ENCODE results near the gene FAM171A1.
A peak's percentile ranks its signal among the peaks of the same experiment; 100 is the strongest.
"Not testable (repeated sequence)": the region's sequence is repeated elsewhere in the genome, so short reads cannot be mapped to it uniquely, and the experiment has no call there.

The FAM171A1 gene

GRCh38 chr10:15237351-15237750 is 133.7 kb downstream of the FAM171A1 start:
- DNase-seq: no peak

GRCh38 chr10:15236340-15236739 is 134.7 kb downstream of the FAM171A1 start:
- DNase-seq: no peak

GRCh38 chr10:15232279-15232678 is 138.8 kb downstream of the FAM171A1 start:
- no peak for DNase-seq

DNA sequence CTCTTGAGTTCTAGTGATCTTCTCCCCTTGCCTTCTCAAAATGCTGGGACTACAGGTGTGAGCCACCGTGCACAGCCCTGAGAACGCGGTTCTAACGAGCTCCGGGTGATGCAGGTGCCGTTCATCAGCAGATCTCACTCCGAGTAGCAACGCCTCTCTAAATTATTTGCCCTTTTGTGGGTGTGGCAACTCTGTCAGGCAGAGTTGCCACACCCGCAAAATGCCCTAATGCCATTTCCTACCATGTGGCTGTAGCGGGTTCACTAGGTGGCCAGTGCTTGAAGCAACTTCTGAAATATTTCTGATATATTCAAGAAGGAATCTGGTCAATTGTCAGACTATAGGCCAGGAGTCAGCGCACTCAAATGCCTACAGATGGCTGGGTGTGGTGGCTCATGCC is 139.7 kb downstream of the FAM171A1 start:
- no peak for DNase-seq

- no peak for DNase-seq
Measured at GRCh38 chr10:15230257-15230656, 140.8 kb downstream of the FAM171A1 start.

GRCh38 chr10:15229268-15229667 is 141.8 kb downstream of the FAM171A1 start:
- DNase-seq: no peak

DNA sequence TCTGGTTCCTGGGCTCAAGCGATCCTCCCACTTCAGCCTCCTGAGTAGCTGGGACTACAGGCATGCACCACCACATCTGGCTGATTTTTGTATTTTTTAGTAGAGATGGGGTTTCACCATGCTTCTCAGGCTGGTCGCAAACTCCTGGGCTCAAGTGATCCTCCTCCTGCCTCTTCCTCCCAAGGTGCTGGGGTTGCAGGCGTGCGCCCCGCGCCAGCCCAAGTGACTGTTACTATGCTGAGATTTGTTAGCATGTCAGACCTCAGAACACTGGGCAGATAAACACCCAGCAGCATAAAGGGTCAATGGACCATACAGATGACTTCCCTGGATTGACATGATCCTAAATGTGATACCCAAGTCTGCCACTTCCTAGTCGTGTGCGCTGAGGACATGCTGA is 142.7 kb downstream of the FAM171A1 start:
- DNase-seq: no peak

GRCh38 chr10:15227611-15228372 is 143.3 kb downstream of the FAM171A1 start:
- DNase-seq: no peak

GRCh38 chr10:15225511-15225910 is 145.6 kb downstream of the FAM171A1 start:
- no peak for DNase-seq

GRCh38 chr10:15224948-15225347 is 146.1 kb downstream of the FAM171A1 start:
- no peak for DNase-seq

DNA sequence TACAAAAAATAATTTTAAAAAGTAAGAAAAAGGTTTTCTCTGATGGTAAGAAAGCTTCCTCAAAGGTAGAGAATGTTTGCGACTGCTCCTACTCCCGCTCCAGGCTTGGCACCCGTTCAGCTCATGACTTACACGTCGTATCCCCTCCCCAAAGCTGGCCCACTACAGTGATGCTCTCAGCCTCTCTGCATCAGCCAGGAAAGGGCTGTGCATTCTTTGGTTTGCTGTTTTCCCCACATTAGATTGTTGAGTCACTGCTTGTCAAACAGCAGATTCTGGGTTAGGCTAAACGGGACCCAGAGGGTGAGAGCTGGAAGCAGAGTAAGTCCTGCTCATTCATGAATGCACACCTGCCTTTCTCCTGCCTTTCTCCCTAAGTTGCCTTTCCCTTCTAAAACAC is 147.9 kb downstream of the FAM171A1 start:
- DNase-seq: no peak

GRCh38 chr10:15222511-15222910 is 148.6 kb downstream of the FAM171A1 start:
- DNase-seq: no peak

- DNase-seq: no peak
Measured at GRCh38 chr10:15220445-15220844, 150.6 kb downstream of the FAM171A1 start.

DNA sequence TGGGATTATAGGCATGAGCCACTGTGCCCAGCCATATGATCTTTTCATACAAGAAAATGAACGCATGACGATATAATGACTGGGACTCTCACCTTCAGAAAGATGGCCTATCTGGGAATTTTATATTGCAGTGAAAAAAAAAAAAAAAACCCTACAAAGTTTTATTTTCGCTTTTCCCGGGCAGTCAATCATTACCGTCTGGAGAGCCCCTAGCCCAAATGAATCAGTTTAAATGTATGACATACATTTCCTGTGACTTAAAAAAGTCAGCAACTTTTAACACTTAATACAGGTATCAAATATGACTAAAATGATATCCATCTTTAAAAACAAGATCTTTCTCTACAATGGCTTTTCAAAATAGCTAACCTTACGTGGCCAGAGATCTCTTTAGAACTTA is 154.4 kb downstream of the FAM171A1 start:
- no peak for DNase-seq

- no peak for DNase-seq
Measured at GRCh38 chr10:15214237-15214636, 156.9 kb downstream of the FAM171A1 start.

DNA sequence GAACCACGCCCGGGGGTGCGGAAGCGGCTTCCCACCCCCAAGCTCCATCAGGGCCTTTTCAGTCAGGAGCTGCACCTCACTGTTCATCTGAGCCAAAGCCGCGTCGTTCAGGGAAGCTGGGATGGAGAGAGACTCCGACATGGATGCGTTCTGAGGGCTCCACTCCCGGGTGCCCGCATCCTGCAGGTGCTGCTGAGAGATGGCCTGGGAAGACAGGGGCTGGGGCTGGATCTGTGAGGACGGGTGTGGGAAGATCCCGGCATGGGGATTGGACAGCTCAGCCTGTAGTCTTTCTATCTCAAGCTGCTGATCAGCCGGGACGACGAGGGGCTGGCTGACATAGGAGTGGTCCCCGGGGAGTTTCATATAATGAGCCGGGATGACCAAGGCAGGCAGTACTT is 157.6 kb downstream of the FAM171A1 start:
- DNase-seq: no peak

DNA sequence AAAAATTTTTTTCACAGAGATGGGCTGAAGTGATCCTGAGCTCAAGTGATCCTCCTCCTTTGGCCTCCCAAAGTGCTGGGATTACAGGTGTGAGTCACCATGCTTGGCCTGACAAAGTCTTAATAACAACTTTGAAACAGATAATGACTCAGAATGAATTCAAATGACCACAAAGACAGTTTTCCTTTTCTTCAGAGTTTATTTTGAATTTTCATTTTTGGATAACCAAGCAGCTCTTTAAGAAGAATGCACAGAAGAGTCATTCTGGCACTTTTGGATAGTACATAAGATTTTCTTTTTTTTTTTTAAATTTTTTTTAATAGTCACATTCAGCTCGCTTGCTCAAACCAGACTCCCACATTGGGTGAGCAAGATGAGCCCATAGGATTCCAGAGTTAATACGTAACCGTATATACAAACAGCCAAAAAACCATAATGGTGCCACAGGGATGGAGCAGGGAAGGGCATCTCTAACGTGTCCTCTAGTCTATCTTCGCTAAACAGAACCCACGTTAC is 159.6 kb downstream of the FAM171A1 start:
- no peak for DNase-seq

GRCh38 chr10:15210521-15210920 is 160.6 kb downstream of the FAM171A1 start:
- DNase-seq: no peak

DNA sequence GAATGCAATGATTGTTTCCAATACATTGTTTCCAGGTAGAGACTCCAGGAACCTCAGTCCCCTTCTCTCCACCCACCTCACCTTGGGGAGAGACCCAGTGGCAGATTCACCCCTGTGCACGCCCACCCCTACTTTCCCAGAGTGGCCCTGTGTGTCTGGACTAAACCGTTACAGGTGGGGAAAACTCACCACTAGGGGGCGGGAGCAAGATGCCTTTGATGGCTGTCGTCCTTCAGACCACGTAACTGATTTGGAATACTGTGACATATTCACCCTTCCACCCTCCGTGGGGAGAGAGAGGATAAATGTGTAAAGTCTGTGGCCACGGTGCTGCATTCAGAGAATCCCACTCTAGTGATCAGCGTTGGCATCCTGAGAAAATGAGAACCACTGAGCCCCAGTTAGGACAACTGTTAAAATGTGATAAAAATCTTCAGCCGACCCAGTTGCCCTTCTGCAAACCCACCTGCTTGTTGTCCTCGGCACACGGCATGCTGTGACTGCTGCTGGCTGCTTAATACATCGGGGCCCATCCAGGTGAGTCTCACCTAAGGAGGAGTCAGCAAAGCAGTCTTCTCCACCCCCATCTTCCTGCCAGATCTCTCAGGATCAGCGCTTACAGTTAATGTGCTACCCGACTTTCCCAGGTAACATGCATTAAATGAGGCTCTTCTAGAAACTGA is 161.1 kb downstream of the FAM171A1 start:
- peak; percentile 82 for DNase-seq

DNA sequence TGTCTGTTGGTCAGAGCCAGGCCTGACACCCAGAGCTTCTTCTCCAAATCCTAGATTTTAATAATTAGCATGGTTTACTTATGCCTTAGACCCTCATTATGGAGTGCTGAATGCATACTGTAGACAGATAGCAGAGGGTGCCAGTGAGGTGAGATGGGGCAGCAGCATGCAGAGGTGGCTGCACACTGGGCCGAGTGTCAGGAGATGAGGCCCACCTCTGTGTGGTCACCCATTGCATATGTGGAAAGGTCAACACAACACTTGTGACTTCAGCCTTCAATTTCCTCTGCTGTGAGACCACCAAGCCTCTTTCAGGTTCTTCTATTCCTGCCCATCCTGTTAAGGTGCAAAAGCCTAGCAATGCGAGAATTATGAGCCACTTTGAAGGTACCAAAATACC is 162.9 kb downstream of the FAM171A1 start:
- DNase-seq: no peak

- not testable (repeated sequence) for DNase-seq
Measured at GRCh38 chr10:15207410-15207809, 163.7 kb downstream of the FAM171A1 start.

- no peak for DNase-seq
Measured at GRCh38 chr10:15202639-15203038, 168.4 kb downstream of the FAM171A1 start.

DNA sequence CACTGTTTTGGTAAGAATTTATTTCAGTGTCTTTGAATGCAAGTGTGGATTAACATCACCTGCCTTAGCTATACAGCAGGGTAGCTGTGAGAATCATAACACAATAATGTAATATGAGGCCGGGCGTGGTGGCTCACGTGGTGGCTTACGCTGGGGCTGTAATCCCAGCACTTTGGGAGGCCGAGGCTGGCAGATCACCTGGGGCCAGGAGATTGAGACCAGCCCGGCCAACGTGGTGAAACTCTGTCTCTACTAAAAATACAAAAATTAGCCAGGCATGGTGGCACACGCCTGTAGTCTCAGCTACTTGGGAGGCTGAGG is 168.8 kb downstream of the FAM171A1 start:
- not testable (repeated sequence) for DNase-seq

DNA sequence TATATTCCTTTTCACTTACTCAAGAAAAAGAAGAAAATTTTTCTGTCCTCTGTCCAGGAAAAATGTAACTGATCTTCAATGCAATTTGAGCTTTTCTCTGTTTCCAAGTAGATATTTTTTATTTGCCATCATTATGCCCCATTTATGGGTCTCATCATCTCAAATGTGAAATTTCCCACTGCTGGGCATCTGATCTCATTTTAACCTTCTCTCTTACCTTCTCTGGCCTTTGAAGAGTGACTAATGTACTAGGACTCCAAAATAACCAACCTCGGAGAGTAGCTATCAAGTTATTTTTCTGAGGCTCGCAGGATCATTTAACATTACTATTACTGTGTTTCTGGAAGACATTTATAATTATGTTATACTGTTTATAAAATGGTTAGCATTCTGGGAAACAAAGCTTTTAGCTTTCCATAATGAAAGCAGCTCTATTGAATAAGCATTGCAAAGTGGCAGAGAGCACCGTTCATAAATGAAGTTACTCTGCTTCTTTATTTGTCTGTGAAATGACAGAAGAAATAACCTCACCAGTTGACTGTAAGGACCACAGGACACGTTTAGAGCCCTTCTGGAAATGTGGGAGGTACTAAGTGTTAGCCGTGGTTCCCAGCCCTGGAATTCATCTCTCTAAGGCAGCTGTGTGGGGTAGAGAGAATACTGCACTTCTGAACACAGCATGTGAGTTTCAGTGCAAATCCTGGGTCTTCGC is 169.3 kb downstream of the FAM171A1 start:
- DNase-seq: no peak
